H1 (cell line): Measurements from ENCODE around the gene SCYL3. TPM values are rescaled to one million over a fixed set of nuclear protein-coding genes. Genes with fewer than 3 reads are reported as not detected.

Experiments
- CTCF ChIA-PET: fragments of 300-600 bp; sonication (Branson Sonifier 250); formaldehyde crosslinking; loops from one replicate; lab custom pipeline; 2021; ENCODE audit not compliant: partially characterized antibody; lab: Charles Lee
- POLR2A ChIA-PET: fragments of 300-600 bp; sonication (Branson Sonifier 250); formaldehyde crosslinking; loops from one replicate; lab custom pipeline; 2021; ENCODE audit warnings: inconsistent platforms; ENCODE audit not compliant: partially characterized antibody; lab: Charles Lee
- DNase-seq, 2 experiments: peaks; one replicate each; pipeline versions ENCODE4 v3.0.0 to v3.0.0-alpha.2; 2010 to 2022; ENCODE audit warnings: low spot score in 2 of 2, low read depth in 1 of 2, mixed read lengths in 1 of 2
- FAIRE-seq: peaks from 2 replicates; lab custom pipeline; 2011; peaks lifted over from hg19 to GRCh38; lab: Jason Lieb, UNC
- H2AFZ ChIP-seq: 2 replicates; pipeline ENCODE4 v1.8.1; 2012; ENCODE audit warnings: low read length, inconsistent platforms
- H2AK5ac ChIP-seq: 2 replicates; pipeline ENCODE4 v1.6.1; 2013; ENCODE audit warnings: low read depth, low read length
- H2BK120ac ChIP-seq: replicated peaks from 2 replicates; pipeline ENCODE3; 2013; ENCODE audit warnings: low read depth, low read length, inconsistent platforms
- H2BK12ac ChIP-seq: 2 replicates; pipeline ENCODE4 v1.6.1; 2013; ENCODE audit warnings: low read depth, low read length
- H2BK15ac ChIP-seq: 2 replicates; pipeline ENCODE4 v1.6.1; 2013; ENCODE audit warnings: low read length
- H2BK20ac ChIP-seq: 2 replicates; pipeline ENCODE4 v1.6.1; 2013; ENCODE audit warnings: low read length
- H2BK5ac ChIP-seq: 2 replicates; pipeline ENCODE4 v1.6.1; 2013; ENCODE audit warnings: low read depth, low read length
- H3K14ac ChIP-seq: 2 replicates; pipeline ENCODE4 v1.6.1; 2013; ENCODE audit warnings: inconsistent platforms; ENCODE audit not compliant: insufficient read length
- H3K18ac ChIP-seq: 2 replicates; pipeline ENCODE4 v1.6.1; 2013; ENCODE audit warnings: low read length; ENCODE audit errors: extremely low read depth
- H3K23ac ChIP-seq: 2 replicates; pipeline ENCODE4 v1.6.1; 2013; ENCODE audit warnings: inconsistent platforms; ENCODE audit not compliant: insufficient read length
- H3K23me2 ChIP-seq: 2 replicates; pipeline ENCODE4 v1.6.1; 2013; ENCODE audit warnings: low read depth, low read length
- H3K27ac ChIP-seq: 2 replicates; pipeline ENCODE4 v1.6.1; 2011; ENCODE audit warnings: low read depth, low read length, inconsistent platforms
- H3K27me3 ChIP-seq, 4 experiments: replicated peaks in 1 of 4; 1 replicate in 1 of 4; 2 replicates in 3 of 4; pipeline versions ENCODE4 v1.6.1 to v1.8.1; 2011 to 2013; ENCODE audit warnings: low read length in 3 of 4, mild to moderate bottlenecking in 3 of 4, inconsistent platforms in 2 of 4, mixed read lengths in 2 of 4, moderate library complexity in 1 of 4; ENCODE audit not compliant: control insufficient read depth in 3 of 4, insufficient read depth in 3 of 4; ENCODE audit errors: extremely low read depth in 1 of 4
- H3K36me3 ChIP-seq, 4 experiments: 2 replicates each; pipeline versions ENCODE4 v1.6.1 to v1.8.1; 2011 to 2013; ENCODE audit warnings: mild to moderate bottlenecking in 4 of 4, low read length in 3 of 4, moderate library complexity in 2 of 4, control low read depth in 1 of 4, inconsistent platforms in 1 of 4; ENCODE audit not compliant: insufficient read depth in 4 of 4, control insufficient read depth in 2 of 4
- H3K4ac ChIP-seq: replicated peaks from 2 replicates; pipeline ENCODE3; 2013; ENCODE audit warnings: low read length, low read depth, mixed read lengths, inconsistent platforms; ENCODE audit not compliant: insufficient read length
- H3K4me1 ChIP-seq, 4 experiments: replicated peaks in 1 of 4; 1 replicate in 1 of 4; 2 replicates in 3 of 4; pipeline versions ENCODE4 v1.6.1 to v1.8.1; 2011 to 2013; ENCODE audit warnings: low read length in 3 of 4, inconsistent platforms in 2 of 4, mixed read lengths in 1 of 4; ENCODE audit not compliant: insufficient read depth in 4 of 4, control insufficient read depth in 3 of 4
- H3K4me2 ChIP-seq, 2 experiments: 2 replicates each; pipeline versions ENCODE4 v1.6.1 to v1.8.1; 2011 to 2013; ENCODE audit warnings: low read depth in 2 of 2, low read length in 2 of 2, control low read depth in 1 of 2, inconsistent platforms in 1 of 2, mild to moderate bottlenecking in 1 of 2; ENCODE audit not compliant: insufficient read depth in 1 of 2
- H3K4me3 ChIP-seq, 4 experiments: fragments of 200-600, 300-600 bp in 1 of 4; sonication (generic), shearing (Covaris generic), sonication (Bioruptor Twin) in 1 of 4; 2 replicates each; pipeline versions ENCODE4 v1.5.1 to v1.8.1; 2011 to 2016; ENCODE audit warnings: low read length in 4 of 4, low read depth in 3 of 4, control low read depth in 2 of 4, inconsistent platforms in 2 of 4, mild to moderate bottlenecking in 2 of 4, mixed read lengths in 1 of 4, moderate library complexity in 1 of 4; ENCODE audit not compliant: insufficient read depth in 2 of 4; ENCODE audit errors: extremely low read depth in 1 of 4
- H3K56ac ChIP-seq: replicated peaks from 2 replicates; pipeline ENCODE3; 2013; ENCODE audit warnings: low read depth, mild to moderate bottlenecking, mixed read lengths, low read length, inconsistent platforms; ENCODE audit not compliant: insufficient read length
- H3K79me1 ChIP-seq: 2 replicates; pipeline ENCODE4 v1.6.1; 2013; ENCODE audit warnings: low read depth, low read length, control low read depth
- H3K79me2 ChIP-seq, 2 experiments: 2 replicates each; pipeline versions ENCODE4 v1.6.1 to v1.8.1; 2012 to 2013; ENCODE audit warnings: low read length in 2 of 2, mild to moderate bottlenecking in 2 of 2, inconsistent platforms in 1 of 2; ENCODE audit not compliant: insufficient read depth in 2 of 2, control insufficient read depth in 1 of 2
- H3K9ac ChIP-seq, 4 experiments: replicated peaks in 1 of 4; 1 replicate in 1 of 4; 2 replicates in 3 of 4; pipeline versions ENCODE4 v1.6.1 to v1.8.1; 2011 to 2013; ENCODE audit warnings: low read depth in 3 of 4, low read length in 3 of 4, control low read depth in 2 of 4, mild to moderate bottlenecking in 2 of 4, moderate library complexity in 2 of 4, inconsistent platforms in 1 of 4; ENCODE audit errors: extremely low read depth in 1 of 4
- H3K9me3 ChIP-seq, 2 experiments: 2 replicates each; pipeline versions ENCODE4 v1.6.1 to v1.8.1; 2012 to 2013; ENCODE audit warnings: mild to moderate bottlenecking in 2 of 2, moderate library complexity in 2 of 2, control low read depth in 1 of 2, inconsistent platforms in 1 of 2, low read depth in 1 of 2, low read length in 1 of 2, mixed read lengths in 1 of 2; ENCODE audit not compliant: insufficient read depth in 2 of 2
- H4K20me1 ChIP-seq, 2 experiments: replicated peaks in 1 of 2; 2 replicates each; pipeline versions ENCODE3 to v1.8.1; 2011 to 2013; ENCODE audit warnings: inconsistent platforms in 2 of 2, low read length in 2 of 2, mild to moderate bottlenecking in 1 of 2; ENCODE audit not compliant: insufficient read depth in 2 of 2, control insufficient read depth in 1 of 2
- H4K5ac ChIP-seq: 2 replicates; pipeline ENCODE4 v1.6.1; 2013; ENCODE audit warnings: low read length, low read depth, mixed read lengths, inconsistent platforms; ENCODE audit not compliant: insufficient read length
- H4K8ac ChIP-seq: 2 replicates; pipeline ENCODE4 v1.8.0; 2013; ENCODE audit warnings: mild to moderate bottlenecking, moderate library complexity, low read length, inconsistent platforms; ENCODE audit not compliant: insufficient read depth; ENCODE audit errors: extremely low read depth
- H4K91ac ChIP-seq: replicated peaks from 2 replicates; pipeline ENCODE3; 2013; ENCODE audit warnings: low read length, mixed read lengths, inconsistent platforms; ENCODE audit not compliant: insufficient read length
- CBX5 ChIP-seq: fragments of 300-800, 300-1000 bp; sonication (generic); IDR thresholded peaks from 2 replicates; pipeline ENCODE4 v1.7.1; 2016; ENCODE audit warnings: antibody characterized with exemption, low read length, low read depth
- CBX8 ChIP-seq: fragments of 300-800, 300-1000 bp; sonication (generic); IDR thresholded peaks from 2 replicates; pipeline ENCODE4 v1.7.1; 2016; ENCODE audit warnings: low read depth, low read length, borderline replicate concordance
- CHD1 ChIP-seq: IDR thresholded peaks from 2 replicates; pipeline ENCODE4 v1.6.1; 2012; ENCODE audit warnings: low read depth, low read length, improper control_type of control experiment
- GTF2F1 ChIP-seq: IDR thresholded peaks from 2 replicates; pipeline ENCODE4 v1.6.1; 2012; ENCODE audit warnings: low read depth, low read length, improper control_type of control experiment, borderline replicate concordance
- HDAC6 ChIP-seq: IDR thresholded peaks from one replicate; pipeline ENCODE4 v1.7.1; 2012; ENCODE audit warnings: low read depth, mild to moderate bottlenecking, inconsistent platforms, low read length, moderate library complexity
- KDM1A ChIP-seq: fragments of 200-600, 300-600 bp; sonication (generic); IDR thresholded peaks from 2 replicates; pipeline ENCODE4 v1.7.1; 2016; ENCODE audit warnings: mild to moderate bottlenecking, low read length, borderline replicate concordance
- NRF1 ChIP-seq: IDR thresholded peaks from 2 replicates; pipeline ENCODE4 v1.6.1; 2011; ENCODE audit warnings: mild to moderate bottlenecking, low read depth, low read length, improper control_type of control experiment
- PHF8 ChIP-seq: fragments of 200-600 bp; sonication (generic); conservative IDR thresholded peaks from 2 replicates; pipeline ENCODE4 v1.7.1; 2012; ENCODE audit warnings: low read depth, mild to moderate bottlenecking, inconsistent platforms, low read length, moderate library complexity
- SAP30 ChIP-seq: fragments of 300-600 bp; sonication (generic); IDR thresholded peaks from 2 replicates; pipeline ENCODE4 v1.7.1; 2012; ENCODE audit warnings: low read length, moderate library complexity, mild to moderate bottlenecking, inconsistent platforms; ENCODE audit not compliant: insufficient read depth, insufficient replicate concordance
- SP2 ChIP-seq: IDR thresholded peaks from 2 replicates; pipeline ENCODE4 v1.6.1; 2012; ENCODE audit warnings: mild to moderate bottlenecking, low read length, inconsistent platforms
- WGBS, 2 experiments: shearing (Covaris generic) in 1 of 2; methylation state at CpG; one replicate each; pipeline versions ENCODE4 v1.1.6 to v1.1.7; 2013 to 2015; ENCODE audit warnings: low lambda C conversion rate in 2 of 2, mixed read lengths in 2 of 2, inconsistent platforms in 1 of 2, low coverage in 1 of 2, missing lambda C conversion rate in 1 of 2; ENCODE audit not compliant: insufficient replicate concordance in 2 of 2, insufficient coverage in 1 of 2, insufficient read length in 1 of 2; ENCODE audit errors: extremely low coverage in 1 of 2, missing lambda C conversion rate in 1 of 2; 5-methylcytosine and 5-hydroxymethylcytosine counted together
- polyA plus RNA-seq, 7 experiments: library from polyadenylated mRNA; depleted of rRNA in 3 of 7; stranded (reverse) in 5 of 7; unstranded in 2 of 7; fragments of >200 nt in 5 of 7; fragments of 200-250 nt in 2 of 7; gene quantifications; 1 replicate in 5 of 7; 2 replicates in 1 of 7; 4 replicates in 1 of 7; pipeline versions ENCODE4 v1.2.1 to v1.2.3, GENCODE V29; 2011 to 2013; ENCODE audit warnings: missing spikeins in 2 of 7, mixed read lengths in 2 of 7
- total RNA-seq: library from RNA; stranded (reverse); fragmentation: NEBNext Ultra II Directional; extraction: Animal tissue kit (Norgen Biotek cat#: 25700); gene quantifications from 2 replicates; pipeline ENCODE4 v1.2.1, GENCODE V29; 2021
- TF ChIP-seq, protein P1 (sequence below): IDR thresholded peaks from 2 replicates; pipeline ENCODE4 v1.6.1; 2012; ENCODE audit warnings: inconsistent platforms

The SCYL3 gene
- total and polyA plus RNA-seq, 2 of the 8 experiments (the other 6 are each of a cell fraction or from before 2014, with no cell fraction given), result 2.7 to 5.3 TPM

DNA sequence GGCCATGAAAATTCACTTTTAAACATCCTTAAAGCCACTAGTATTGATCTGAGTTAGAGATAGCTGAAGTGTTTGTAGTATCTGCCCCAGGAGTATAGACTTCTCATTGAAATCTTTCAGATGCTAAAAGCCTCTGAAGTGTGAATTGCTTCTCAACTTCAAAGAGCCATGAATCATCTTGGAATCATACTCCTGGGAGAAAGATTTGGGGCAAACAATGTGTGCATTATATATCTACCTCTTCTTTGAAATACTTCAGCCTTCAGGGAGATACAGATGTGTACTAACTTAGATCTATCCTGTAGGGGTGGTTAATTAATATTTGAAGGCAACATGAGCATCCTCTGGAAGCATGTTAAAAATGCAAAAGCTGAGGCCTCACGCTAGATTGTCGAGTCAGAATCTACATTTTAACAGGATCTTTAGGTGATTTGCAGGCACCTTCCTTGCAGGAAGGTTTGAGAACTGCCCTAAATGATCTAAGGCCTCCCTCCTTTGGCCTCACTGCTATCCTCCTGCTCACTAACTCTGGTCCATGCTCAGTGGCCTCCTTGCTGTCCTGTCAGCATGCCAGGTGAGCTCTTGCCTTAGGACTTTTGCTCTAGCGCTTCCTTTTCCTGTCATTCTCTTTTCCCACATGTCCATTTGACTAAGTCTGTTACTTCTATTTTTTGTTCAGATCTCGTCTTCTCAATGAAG lies 6.0 kb upstream of the SCYL3 start:
- H3K27me3 ChIP-seq, result no peaks in the 10 kb centered on the region
- H3K9ac ChIP-seq, result no peak overlapping the region
- H3K14ac ChIP-seq, result no peak overlapping the region
- no peak overlapping the region for H3K56ac ChIP-seq
- no peak overlapping the region for H2BK120ac ChIP-seq
- H3K4ac ChIP-seq, result no peak overlapping the region
- no peak overlapping the region; the same call in 1 of the 2 replicates for H2BK12ac ChIP-seq
- H4K91ac ChIP-seq, result no peak overlapping the region
- no peaks in the 10 kb centered on the region for H3K36me3 ChIP-seq
- no peak overlapping the region for H4K5ac ChIP-seq
- no peak overlapping the region for H4K8ac ChIP-seq
- H3K18ac ChIP-seq, result no peak overlapping the region
- DNase-seq, result no peak
- no peaks in the 10 kb centered on the region for H3K79me1 ChIP-seq
- ChIA-PET CTCF (interaction anchor here (1.0 to 1.9 kb wide), 2 partner anchors 8 to 298 kb away, joined by 3 to 4 read pairs; no protein-coding TSS in a partner anchor), POLR2A (no interaction called here)
- no peak overlapping the region for H3K27ac ChIP-seq
- no peaks in the 10 kb centered on the region; a peak in 1 of 7 replicates for H3K4me1 ChIP-seq
- WGBS, 2 experiments, result 59% methylated on average over 4 of the region's 4 CpGs; no CpG with 5 or more reads in 1 of the 2 experiments
- H3K23me2 ChIP-seq, result no peaks in the 10 kb centered on the region
- no peaks in the 10 kb centered on the region for H3K9me3 ChIP-seq
- FAIRE-seq, result no peak
- no peaks in the 10 kb centered on the region for H4K20me1 ChIP-seq
- H3K4me3 ChIP-seq, result no peak overlapping the region
- no peak overlapping the region for H2AK5ac ChIP-seq
- no peak overlapping the region for H3K23ac ChIP-seq
- no peak overlapping the region for H3K4me2 ChIP-seq
- no peaks in the 10 kb centered on the region for H3K79me2 ChIP-seq
- H2BK15ac ChIP-seq, result no peak overlapping the region
- peak overlapping the region; percentile 71 for H2AFZ ChIP-seq
- no peak overlapping the region for H2BK20ac ChIP-seq
- no peak overlapping the region for H2BK5ac ChIP-seq
- TF ChIP-seq HDAC6 (no peak), PHF8 (no peak), CHD1 (no peak), KDM1A (no peak), SP2 (no peak), CBX8 (no peak), GTF2F1 (no peak), NRF1 (no peak), CBX5 (no peak), SAP30 (no peak)
- TF ChIP-seq, protein P1, sequence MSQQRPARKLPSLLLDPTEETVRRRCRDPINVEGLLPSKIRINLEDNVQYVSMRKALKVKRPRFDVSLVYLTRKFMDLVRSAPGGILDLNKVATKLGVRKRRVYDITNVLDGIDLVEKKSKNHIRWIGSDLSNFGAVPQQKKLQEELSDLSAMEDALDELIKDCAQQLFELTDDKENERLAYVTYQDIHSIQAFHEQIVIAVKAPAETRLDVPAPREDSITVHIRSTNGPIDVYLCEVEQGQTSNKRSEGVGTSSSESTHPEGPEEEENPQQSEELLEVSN, result no peak
